ENCODE data around the gene CDC40.
A peak's percentile ranks its signal among the peaks of the same experiment; 100 is the strongest.
"Not testable (repeated sequence)": the region's sequence is repeated elsewhere in the genome, so short reads cannot be mapped to it uniquely, and the experiment has no call there.

Gene CDC40

GRCh38 chr6:110270165-110270564 is 89.9 kb downstream of the CDC40 start:
- DNase-seq (ENCODE audit: low read depth in 2 of 2) = peak in 1 of 2 experiments; percentile 10

DNA sequence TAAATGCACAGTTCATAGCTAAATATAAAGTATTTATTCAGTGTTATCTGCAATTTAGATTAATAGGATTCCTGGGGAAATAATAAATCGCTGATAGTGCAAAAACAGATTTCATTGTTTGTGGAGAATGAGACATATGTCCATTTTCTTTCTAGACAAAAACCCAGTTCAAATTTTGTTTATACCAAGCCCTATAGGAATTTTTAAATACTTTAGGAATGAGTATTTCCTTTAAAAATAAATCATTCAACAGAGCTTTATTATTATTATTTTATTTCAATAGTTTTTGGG is 91.5 kb downstream of the CDC40 start:
- no peak for DNase-seq (ENCODE audit: low read depth in 2 of 2)

DNA sequence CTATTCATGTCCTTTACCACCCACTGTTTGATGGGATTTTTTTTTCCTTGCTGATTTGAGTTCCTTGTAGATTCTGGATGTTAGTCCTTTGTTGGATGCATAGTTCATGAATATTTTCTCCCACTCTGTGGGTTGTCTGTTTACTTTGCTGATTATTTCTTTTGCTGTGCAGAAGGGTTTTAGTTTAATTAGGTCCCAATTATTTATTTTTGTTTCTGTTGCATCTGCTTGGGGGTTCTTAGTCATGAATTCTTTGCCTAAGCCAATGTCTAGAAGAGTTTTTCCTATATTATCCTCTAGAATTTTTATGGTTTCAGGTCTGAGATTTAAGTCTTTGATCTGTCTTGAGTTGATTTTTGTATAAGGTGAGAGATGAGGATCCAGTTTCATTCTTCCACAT is 92.6 kb downstream of the CDC40 start:
- not testable (repeated sequence) for DNase-seq (ENCODE audit: low read depth in 2 of 2)

GRCh38 chr6:110277100-110277665 is 97.0 kb downstream of the CDC40 start:
- DNase-seq (ENCODE audit: low read depth in 2 of 2) = no peak

All from fibroblast of skin of left quadriceps (primary cell).